GM13976 (cell line): ENCODE results near the gene LONRF2.
A peak's percentile ranks its signal among the peaks of the same experiment; 100 is the strongest.

ENCODE experiments used
- DNase-seq: peaks from one replicate; pipeline ENCODE4 v3.0.0; 2012; ENCODE audit warnings: low spot score
- in situ Hi-C: fragments of 300-500 bp; cut with MboI; formaldehyde crosslinking; loops from one replicate; pipeline ENCODE4 v1.12.0; 2022; ENCODE audit warnings: low sequenced_read_pairs, mixed read lengths, inconsistent platforms; ENCODE audit not compliant: unreplicated experiment
- TF ChIP-seq, protein P1 (sequence below): IDR thresholded peaks from 2 replicates; pipeline ENCODE4 v1.5.1; 2012; ENCODE audit warnings: borderline replicate concordance, mild to moderate bottlenecking; ENCODE audit not compliant: insufficient read depth; ENCODE audit errors: extremely low read depth, missing control alignments, control extremely low read depth

Gene LONRF2

DNA sequence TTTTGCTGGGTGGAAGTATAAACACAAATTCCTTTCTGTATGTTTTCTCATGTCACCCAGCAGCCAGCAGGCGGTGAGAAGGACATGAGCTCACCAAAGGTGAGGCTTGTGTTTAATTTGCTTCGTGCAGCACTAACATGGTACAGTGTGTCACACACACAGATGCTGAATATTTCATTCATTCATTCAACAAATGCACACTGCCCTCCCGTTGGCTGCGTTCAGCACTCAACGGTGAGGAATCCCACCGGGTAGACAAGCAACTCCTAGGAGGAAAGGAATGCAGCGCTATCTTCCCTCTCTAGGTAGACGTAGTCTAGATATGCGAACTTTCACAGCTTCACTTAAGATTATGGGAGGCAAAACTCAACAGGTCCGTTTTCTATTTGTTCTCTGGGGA is 85.1 kb downstream of the LONRF2 start:
- in situ Hi-C loops: loop anchor here (10.0 kb wide), 1 partner anchor 102 kb away; no protein-coding TSS in a partner anchor
- no peak for DNase-seq
- TF ChIP-seq, protein P1, sequence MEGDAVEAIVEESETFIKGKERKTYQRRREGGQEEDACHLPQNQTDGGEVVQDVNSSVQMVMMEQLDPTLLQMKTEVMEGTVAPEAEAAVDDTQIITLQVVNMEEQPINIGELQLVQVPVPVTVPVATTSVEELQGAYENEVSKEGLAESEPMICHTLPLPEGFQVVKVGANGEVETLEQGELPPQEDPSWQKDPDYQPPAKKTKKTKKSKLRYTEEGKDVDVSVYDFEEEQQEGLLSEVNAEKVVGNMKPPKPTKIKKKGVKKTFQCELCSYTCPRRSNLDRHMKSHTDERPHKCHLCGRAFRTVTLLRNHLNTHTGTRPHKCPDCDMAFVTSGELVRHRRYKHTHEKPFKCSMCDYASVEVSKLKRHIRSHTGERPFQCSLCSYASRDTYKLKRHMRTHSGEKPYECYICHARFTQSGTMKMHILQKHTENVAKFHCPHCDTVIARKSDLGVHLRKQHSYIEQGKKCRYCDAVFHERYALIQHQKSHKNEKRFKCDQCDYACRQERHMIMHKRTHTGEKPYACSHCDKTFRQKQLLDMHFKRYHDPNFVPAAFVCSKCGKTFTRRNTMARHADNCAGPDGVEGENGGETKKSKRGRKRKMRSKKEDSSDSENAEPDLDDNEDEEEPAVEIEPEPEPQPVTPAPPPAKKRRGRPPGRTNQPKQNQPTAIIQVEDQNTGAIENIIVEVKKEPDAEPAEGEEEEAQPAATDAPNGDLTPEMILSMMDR: no peak

DNA sequence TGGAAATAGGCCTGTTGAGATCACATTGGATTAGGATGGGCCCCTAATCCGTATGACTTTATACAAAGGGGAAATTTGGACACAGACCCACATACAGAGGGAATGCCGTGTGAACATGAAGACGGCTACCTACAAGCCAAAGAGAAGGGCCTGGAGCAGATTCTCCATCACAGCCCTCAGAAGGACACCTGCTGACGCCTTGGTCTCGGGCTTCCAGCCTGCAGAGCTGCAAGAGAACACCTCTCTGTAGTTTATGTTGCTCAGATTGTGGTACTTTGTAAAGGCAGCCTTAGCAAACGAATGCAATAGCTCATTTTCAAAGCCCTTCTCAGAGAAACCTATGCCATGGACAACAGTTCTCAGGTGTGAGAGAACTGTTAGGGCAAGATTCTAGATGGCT is 86.1 kb downstream of the LONRF2 start:
- TF ChIP-seq, protein P1: no peak
- in situ Hi-C loops: loop anchor here (10.0 kb wide), 1 partner anchor 101 kb away; no protein-coding TSS in a partner anchor
- no peak for DNase-seq

DNA sequence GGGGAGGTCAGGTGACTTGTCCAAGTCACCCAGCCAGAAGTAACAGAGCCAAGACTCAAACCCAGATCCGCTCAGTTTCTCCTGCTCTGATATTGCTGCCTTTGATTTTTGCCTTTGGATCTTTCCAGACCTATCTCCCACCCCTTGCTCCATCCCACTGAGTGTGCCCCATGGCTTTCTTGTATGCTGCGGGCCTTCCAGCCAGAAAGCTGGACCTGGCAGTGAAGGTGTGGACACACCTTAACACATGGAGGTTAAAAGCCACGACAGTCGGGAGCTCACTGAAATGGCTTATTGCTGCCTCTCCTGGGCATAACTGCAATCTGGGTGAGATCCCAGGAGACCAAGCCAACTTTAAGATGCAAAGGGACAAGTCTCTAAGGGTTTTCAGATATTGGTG is 86.7 kb downstream of the LONRF2 start:
- in situ Hi-C loops: loop anchor here (10.0 kb wide), 1 partner anchor 101 kb away; no protein-coding TSS in a partner anchor
- DNase-seq: no peak
- TF ChIP-seq, protein P1: no peak

DNA sequence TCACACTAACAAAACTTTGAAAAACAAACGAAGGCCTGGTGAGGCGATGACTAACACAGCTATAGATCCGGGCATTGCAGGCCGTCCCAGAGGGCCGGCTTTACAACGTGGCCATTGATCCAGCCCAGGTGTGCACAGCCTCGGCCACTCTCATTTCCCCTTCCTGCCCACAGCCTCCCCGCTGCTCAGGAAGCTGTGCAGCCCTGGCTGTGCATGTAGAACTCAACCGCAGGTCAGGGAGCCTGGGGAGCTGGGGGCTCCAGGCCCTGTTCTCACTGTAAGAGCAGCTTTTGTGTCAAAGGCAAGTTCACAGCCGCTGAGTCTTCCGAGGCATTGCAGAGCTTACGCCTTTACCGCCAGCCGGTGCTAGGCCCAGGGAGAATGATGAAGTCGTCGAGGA is 87.2 kb downstream of the LONRF2 start:
- in situ Hi-C loops: loop anchor here (10.0 kb wide), 1 partner anchor 100 kb away; no protein-coding TSS in a partner anchor
- peak; percentile 63 for DNase-seq

DNA sequence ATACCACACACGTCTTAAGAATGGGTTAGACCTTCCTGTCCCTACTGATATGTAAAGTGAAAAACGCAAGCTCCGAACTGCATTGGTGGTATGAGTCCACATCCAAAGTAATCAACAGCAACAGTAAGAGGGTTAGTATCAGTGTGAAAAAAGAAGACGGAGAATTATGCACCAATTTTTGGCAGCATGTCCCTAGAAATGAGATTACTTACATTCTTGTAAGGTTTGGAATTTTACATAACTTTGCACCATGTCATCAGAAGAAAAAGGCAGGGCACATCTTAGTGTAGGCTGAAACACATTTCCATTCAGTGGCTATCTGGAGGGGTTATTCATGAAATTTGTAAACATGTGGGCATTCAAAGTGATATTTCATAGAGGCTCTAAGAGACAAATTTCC is 88.2 kb downstream of the LONRF2 start:
- DNase-seq: no peak
- in situ Hi-C loops: loop anchor here (10.0 kb wide), 1 partner anchor 99 kb away; no protein-coding TSS in a partner anchor
- TF ChIP-seq, protein P1: no peak

More for the DNA sequence above, 87.2 kb downstream of the LONRF2 start:
- TF ChIP-seq, protein P1: no peak

DNA sequence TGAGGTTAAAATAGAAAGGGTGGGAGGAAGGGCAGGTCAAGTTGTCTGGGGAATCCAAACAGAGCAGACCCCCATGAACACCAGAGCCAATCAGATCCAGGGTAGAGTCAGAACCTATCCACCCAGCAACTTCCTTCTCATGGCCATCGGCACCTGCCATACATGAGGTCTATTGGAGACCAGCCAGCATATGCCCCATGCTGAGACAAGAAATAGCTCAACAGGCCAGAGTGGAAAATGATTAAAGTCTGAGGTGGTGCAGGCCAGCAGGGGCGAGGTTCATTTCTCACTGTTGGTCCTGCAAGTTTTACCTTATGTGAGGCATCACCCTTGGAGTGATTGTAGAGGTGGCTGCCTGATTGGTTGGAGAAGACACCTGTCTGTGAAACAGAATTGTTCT is 89.2 kb downstream of the LONRF2 start:
- in situ Hi-C loops: loop anchor here (10.0 kb wide), 1 partner anchor 98 kb away; no protein-coding TSS in a partner anchor
- TF ChIP-seq, protein P1: no peak
- DNase-seq: no peak

DNA sequence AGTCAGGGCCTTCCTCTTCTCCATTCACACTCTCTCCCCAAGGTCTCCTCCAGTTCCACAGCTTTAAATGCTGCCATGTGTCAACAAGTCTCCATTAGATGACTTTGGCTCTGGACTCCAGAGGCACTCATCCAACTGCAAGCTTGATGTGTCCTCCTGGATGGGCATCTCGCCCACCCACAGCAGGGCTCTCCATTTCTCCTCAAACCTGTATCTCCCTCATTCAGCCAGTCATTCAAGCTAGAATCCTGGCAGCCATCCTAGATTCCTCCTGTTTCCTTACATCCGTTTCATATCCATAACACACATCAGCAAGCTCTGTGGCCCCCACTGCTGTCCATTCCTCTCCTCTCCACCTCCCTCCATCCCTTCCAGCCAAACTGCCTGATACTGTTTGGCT is 91.5 kb downstream of the LONRF2 start:
- TF ChIP-seq, protein P1: no peak
- no peak for DNase-seq
- in situ Hi-C loops: loop anchor here (10.0 kb wide), 1 partner anchor 96 kb away; no protein-coding TSS in a partner anchor
